ENCODE results near the gene SMAD1. TPM values are rescaled to one million over a fixed set of nuclear protein-coding genes. Genes with fewer than 3 reads are reported as not detected.

Gene SMAD1
- total RNA-seq, 1 experiment from 2014 or later = 15.4 TPM

GRCh38 chr4:145505995-145506394 is 24.3 kb downstream of the SMAD1 start:
- no peak for ATAC-seq
- no peak overlapping the region for H3K27ac Mint-ChIP-seq

GRCh38 chr4:145507636-145508035 is 26.0 kb downstream of the SMAD1 start:
- CTCF ChIA-PET = no interaction called here
- no peaks in the 10 kb centered on the region for H3K27me3 Mint-ChIP-seq (ENCODE audit: low read depth)
- H3K4me1 Mint-ChIP-seq = peaks cover 51% of the 10 kb centered on the region
- peaks cover 19% of the 10 kb centered on the region for H3K9me3 Mint-ChIP-seq
- peaks cover 14% of the 10 kb centered on the region for H3K36me3 Mint-ChIP-seq
- no peak overlapping the region for H3K4me3 Mint-ChIP-seq
- DNase-seq (ENCODE audit: low spot score) (no peak), ATAC-seq (no peak)
- peak overlapping the region; percentile 69 for H3K27ac Mint-ChIP-seq
- POLR2A ChIA-PET = no interaction called here
- TF ChIP-seq, protein P1, sequence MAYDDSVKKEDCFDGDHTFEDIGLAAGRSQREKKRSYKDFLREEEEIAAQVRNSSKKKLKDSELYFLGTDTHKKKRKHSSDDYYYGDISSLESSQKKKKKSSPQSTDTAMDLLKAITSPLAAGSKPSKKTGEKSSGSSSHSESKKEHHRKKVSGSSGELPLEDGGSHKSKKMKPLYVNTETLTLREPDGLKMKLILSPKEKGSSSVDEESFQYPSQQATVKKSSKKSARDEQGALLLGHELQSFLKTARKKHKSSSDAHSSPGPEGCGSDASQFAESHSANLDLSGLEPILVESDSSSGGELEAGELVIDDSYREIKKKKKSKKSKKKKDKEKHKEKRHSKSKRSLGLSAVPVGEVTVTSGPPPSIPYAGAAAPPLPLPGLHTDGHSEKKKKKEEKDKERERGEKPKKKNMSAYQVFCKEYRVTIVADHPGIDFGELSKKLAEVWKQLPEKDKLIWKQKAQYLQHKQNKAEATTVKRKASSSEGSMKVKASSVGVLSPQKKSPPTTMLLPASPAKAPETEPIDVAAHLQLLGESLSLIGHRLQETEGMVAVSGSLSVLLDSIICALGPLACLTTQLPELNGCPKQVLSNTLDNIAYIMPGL (CRISPR knock-in tag; IDR thresholded peaks at IDR 0.05) = no peak
- TF ChIP-seq ZNF263 (CRISPR knock-in tag; IDR thresholded peaks at IDR 0.05; ENCODE audit: low read depth) (no peak), ATF1 (CRISPR knock-in tag; IDR thresholded peaks at IDR 0.05) (no peak), ZNF532 (CRISPR knock-in tag; IDR thresholded peaks at IDR 0.05; ENCODE audit: borderline replicate concordance) (no peak), ZNF396 (CRISPR knock-in tag; IDR thresholded peaks at IDR 0.05; ENCODE audit: borderline replicate concordance) (no peak), HMGA2 (CRISPR knock-in tag; IDR thresholded peaks at IDR 0.05) (no peak), ZNF416 (CRISPR knock-in tag; IDR thresholded peaks at IDR 0.05) (no peak), ZNF138 (CRISPR knock-in tag; conservative IDR thresholded peaks at IDR 0.05) (no peak), CREB1 (CRISPR knock-in tag; IDR thresholded peaks at IDR 0.05) (no peak)

More at GRCh38 chr4:145505995-145506394, 24.3 kb downstream of the SMAD1 start:
- POLR2A ChIA-PET = no interaction called here
- H3K27me3 Mint-ChIP-seq (ENCODE audit: low read depth) = no peaks in the 10 kb centered on the region
- H3K9me3 Mint-ChIP-seq = peaks cover 3% of the 10 kb centered on the region; the same call in 1 of the 2 replicates
- H3K36me3 Mint-ChIP-seq = no peaks in the 10 kb centered on the region
- no peak for DNase-seq (ENCODE audit: low spot score)
- H3K4me1 Mint-ChIP-seq = peaks cover 62% of the 10 kb centered on the region
- no peak for TF ChIP-seq GABPB1 (CRISPR knock-in tag; IDR thresholded peaks at IDR 0.05)
- no peak for TF ChIP-seq PRRX2 (CRISPR knock-in tag; IDR thresholded peaks at IDR 0.05)
- no peak for TF ChIP-seq ZSCAN18 (CRISPR knock-in tag; IDR thresholded peaks at IDR 0.05)
- TF ChIP-seq ZNF512 (CRISPR knock-in tag; IDR thresholded peaks at IDR 0.05; ENCODE audit: borderline replicate concordance) = no peak
- TF ChIP-seq ATF2 (CRISPR knock-in tag; IDR thresholded peaks at IDR 0.05; ENCODE audit: borderline replicate concordance, low read depth) = no peak
- no peak for TF ChIP-seq ZNF671 (CRISPR knock-in tag; IDR thresholded peaks at IDR 0.05)
- no peak for TF ChIP-seq CREM (CRISPR knock-in tag; IDR thresholded peaks at IDR 0.05)
- TF ChIP-seq FOXJ3 (CRISPR knock-in tag; IDR thresholded peaks at IDR 0.05; ENCODE audit: borderline replicate concordance) = no peak
- TF ChIP-seq, protein P2, sequence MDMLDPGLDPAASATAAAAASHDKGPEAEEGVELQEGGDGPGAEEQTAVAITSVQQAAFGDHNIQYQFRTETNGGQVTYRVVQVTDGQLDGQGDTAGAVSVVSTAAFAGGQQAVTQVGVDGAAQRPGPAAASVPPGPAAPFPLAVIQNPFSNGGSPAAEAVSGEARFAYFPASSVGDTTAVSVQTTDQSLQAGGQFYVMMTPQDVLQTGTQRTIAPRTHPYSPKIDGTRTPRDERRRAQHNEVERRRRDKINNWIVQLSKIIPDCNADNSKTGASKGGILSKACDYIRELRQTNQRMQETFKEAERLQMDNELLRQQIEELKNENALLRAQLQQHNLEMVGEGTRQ (CRISPR knock-in tag; IDR thresholded peaks at IDR 0.05) = no peak
- TF ChIP-seq, protein P3, sequence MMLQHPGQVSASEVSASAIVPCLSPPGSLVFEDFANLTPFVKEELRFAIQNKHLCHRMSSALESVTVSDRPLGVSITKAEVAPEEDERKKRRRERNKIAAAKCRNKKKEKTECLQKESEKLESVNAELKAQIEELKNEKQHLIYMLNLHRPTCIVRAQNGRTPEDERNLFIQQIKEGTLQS (CRISPR knock-in tag; conservative IDR thresholded peaks at IDR 0.05) = no peak
- TF ChIP-seq, protein P4, sequence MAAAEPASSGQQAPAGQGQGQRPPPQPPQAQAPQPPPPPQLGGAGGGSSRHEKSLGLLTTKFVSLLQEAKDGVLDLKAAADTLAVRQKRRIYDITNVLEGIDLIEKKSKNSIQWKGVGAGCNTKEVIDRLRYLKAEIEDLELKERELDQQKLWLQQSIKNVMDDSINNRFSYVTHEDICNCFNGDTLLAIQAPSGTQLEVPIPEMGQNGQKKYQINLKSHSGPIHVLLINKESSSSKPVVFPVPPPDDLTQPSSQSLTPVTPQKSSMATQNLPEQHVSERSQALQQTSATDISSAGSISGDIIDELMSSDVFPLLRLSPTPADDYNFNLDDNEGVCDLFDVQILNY (CRISPR knock-in tag; IDR thresholded peaks at IDR 0.05) = no peak
- no peak for TF ChIP-seq NFE2L1 (CRISPR knock-in tag; IDR thresholded peaks at IDR 0.05)
- no peak overlapping the region for H3K4me3 Mint-ChIP-seq
- CTCF ChIA-PET = no interaction called here
